Peyer's patch (tissue), 4 donors: ENCODE data around the gene ZNF609. TPM values are rescaled to one million over a fixed set of nuclear protein-coding genes. Genes with fewer than 3 reads are reported as not detected.
"Not testable (repeated sequence)": the region's sequence is repeated elsewhere in the genome, so short reads cannot be mapped to it uniquely, and the experiment has no call there.

ENCODE experiments used
- DNase-seq, 3 donors: peaks; one replicate each; pipeline ENCODE4 v3.0.0-alpha.2; 2017 to 2019
- H3K27ac ChIP-seq, 4 donors: fragments of 200-600 bp; sonication (generic); one replicate each; pipeline ENCODE4 v1.5.1; 2016 to 2019
- H3K27me3 ChIP-seq, 2 donors: fragments of 200-600 bp; sonication (generic); one replicate each; pipeline ENCODE4 v1.5.1; 2019
- H3K36me3 ChIP-seq, 3 donors: fragments of 200-600 bp; sonication (generic); one replicate each; pipeline ENCODE4 v1.5.1; 2016 to 2019
- H3K4me1 ChIP-seq, 4 donors: fragments of 200-600 bp; sonication (generic); one replicate each; pipeline ENCODE4 v1.5.1; 2016 to 2019
- H3K4me3 ChIP-seq, 4 donors: fragments of 200-600 bp; sonication (generic); 1 replicate in 3 of 4; 2 replicates in 1 of 4; pipeline ENCODE4 v1.5.1; 2016 to 2019; ENCODE audit warnings: mild to moderate bottlenecking in 1 of 4
- H3K9me3 ChIP-seq, 4 donors: fragments of 200-600 bp; sonication (generic); one replicate each; pipeline ENCODE4 v1.5.1; 2016 to 2019; ENCODE audit warnings: mild to moderate bottlenecking in 1 of 4
- CTCF ChIP-seq, 6 experiments: fragments of 450-650 bp in 4 of 6; fragments of 200-600 bp in 2 of 6; sonication (generic) in 1 of 6; IDR thresholded peaks; one replicate each; pipeline ENCODE4 v1.5.1; 2017 to 2019; ENCODE audit warnings: antibody characterized with exemption in 6 of 6, mild to moderate bottlenecking in 3 of 6, moderate library complexity in 1 of 6
- POLR2A ChIP-seq, 2 donors: fragments of 450-650 bp; IDR thresholded peaks; one replicate each; pipeline ENCODE4 v1.5.1; 2017; ENCODE audit warnings: antibody characterized with exemption in 2 of 2, mild to moderate bottlenecking in 2 of 2, moderate library complexity in 2 of 2
- total RNA-seq, 4 donors: library from RNA; depleted of rRNA; stranded (reverse); fragments of >200 nt; gene quantifications; one replicate each; pipeline ENCODE4 v1.1.0, GENCODE V29; 2016

Gene ZNF609
- total RNA-seq, 4 donors from 2014 or later = 22.1 to 57.8 (median 36.0) TPM

GRCh38 chr15:64637412-64637811, 177.0 kb downstream of the ZNF609 start:
- no peak for DNase-seq
- Histone ChIP-seq H3K36me3 (no peaks in the 10 kb centered on the region), H3K27ac (no peak overlapping the region), H3K9me3 (no peaks in the 10 kb centered on the region), H3K27me3 (no peaks in the 10 kb centered on the region), H3K4me3 (no peak overlapping the region), H3K4me1 (peaks cover 0 to 77% (median 21%) of the 10 kb centered on the region in 4 donors)
- TF ChIP-seq POLR2A (IDR thresholded peaks at IDR 0.05) (no peak), CTCF (IDR thresholded peaks at IDR 0.05) (peak in 1 of 6 experiments; percentile 3)

DNA sequence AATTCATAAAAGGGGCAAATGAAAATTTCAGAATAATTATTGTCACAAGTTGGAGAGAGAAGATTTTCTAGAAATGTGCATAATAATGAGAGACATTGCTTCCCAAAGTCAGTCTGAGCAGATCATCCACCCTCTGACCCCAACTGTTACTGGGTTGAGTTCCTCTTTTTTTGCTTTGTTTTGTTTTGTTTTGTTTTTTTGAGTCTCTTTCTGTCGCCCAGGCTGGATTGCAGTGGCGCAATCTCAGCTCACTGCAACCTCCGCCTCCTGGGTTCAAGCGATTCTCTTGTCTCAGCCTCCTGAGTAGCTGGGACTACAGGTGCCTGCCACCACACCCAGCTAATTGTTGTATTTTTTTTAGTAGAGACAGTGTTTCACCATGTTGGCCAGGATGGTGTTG, 179.4 kb downstream of the ZNF609 start:
- not testable (repeated sequence) for H3K4me3 ChIP-seq
- H3K4me1 ChIP-seq = peaks cover 0 to 68% (median 9%) of the 10 kb centered on the region in 4 donors
- peak overlapping the region in 2 of 4 donors; percentile 58 to 67 for H3K27ac ChIP-seq

GRCh38 chr15:64640146-64640871, 179.9 kb downstream of the ZNF609 start:
- H3K4me3 ChIP-seq = no peak overlapping the region
- peaks cover 0 to 62% (median 5%) of the 10 kb centered on the region in 4 donors for H3K4me1 ChIP-seq
- TF ChIP-seq CTCF (IDR thresholded peaks at IDR 0.05) = no peak
- TF ChIP-seq POLR2A (IDR thresholded peaks at IDR 0.05) = no peak
- H3K36me3 ChIP-seq = no peaks in the 10 kb centered on the region
- H3K9me3 ChIP-seq = no peaks in the 10 kb centered on the region
- H3K27me3 ChIP-seq = no peaks in the 10 kb centered on the region
- DNase-seq = no peak
- H3K27ac ChIP-seq = peak overlapping the region in 3 of 4 donors; percentile 19 to 67 (median 58)

More for the DNA sequence above, 179.4 kb downstream of the ZNF609 start:
- H3K36me3 ChIP-seq, H3K9me3 ChIP-seq, H3K27me3 ChIP-seq, DNase-seq: not testable (repeated sequence)

DNA sequence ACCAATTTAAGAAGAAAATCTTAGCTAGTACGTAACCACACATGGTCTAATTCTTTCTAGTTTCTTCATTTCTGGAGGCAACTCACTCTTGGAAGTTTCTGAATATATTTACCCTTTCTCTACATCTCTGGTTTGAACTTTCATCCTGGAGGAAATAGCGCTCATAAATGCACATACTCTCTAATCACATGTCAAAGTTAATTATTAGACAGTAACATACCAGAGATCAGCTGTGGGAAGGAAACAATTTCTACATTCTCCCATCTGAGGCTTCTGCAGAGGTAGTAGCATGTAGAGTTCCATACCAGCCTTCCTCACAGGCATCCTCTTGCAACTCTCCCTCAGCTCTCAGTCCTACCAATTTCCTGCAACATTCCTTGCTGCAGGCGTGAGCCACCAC, 182.5 kb downstream of the ZNF609 start:
- no peak for DNase-seq
- Histone ChIP-seq H3K27ac (peak overlapping the region in 1 of 4 donors; percentile 57), H3K9me3 (no peaks in the 10 kb centered on the region), H3K27me3 (no peaks in the 10 kb centered on the region), H3K4me1 (peaks cover 0 to 45% (median 0%) of the 10 kb centered on the region in 4 donors), H3K4me3 (peak overlapping the region in 1 of 4 donors; percentile 8), H3K36me3 (no peaks in the 10 kb centered on the region)
- TF ChIP-seq CTCF (IDR thresholded peaks at IDR 0.05) (no peak), POLR2A (IDR thresholded peaks at IDR 0.05) (no peak)

DNA sequence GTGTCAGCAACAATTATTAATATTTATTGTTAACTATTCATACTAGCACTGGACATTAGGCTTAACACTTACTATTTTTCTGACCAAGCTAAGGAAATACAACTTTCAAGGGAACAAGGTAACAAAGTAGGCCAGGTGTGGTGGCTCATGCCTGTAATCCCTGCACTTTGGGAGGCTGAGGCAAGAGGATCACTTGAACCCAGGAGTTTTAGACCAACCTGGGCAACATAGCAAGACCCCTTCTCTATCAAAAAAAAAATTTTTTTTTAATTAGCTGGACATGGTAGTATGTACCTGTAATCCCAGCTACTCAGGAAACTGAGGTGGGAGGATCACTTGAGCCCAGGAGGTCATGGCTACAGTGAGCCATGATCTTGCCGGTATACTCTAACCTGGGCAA, 183.3 kb downstream of the ZNF609 start:
- Histone ChIP-seq H3K27me3 (no peaks in the 10 kb centered on the region), H3K27ac (peak overlapping the region in 2 of 4 donors; percentile 57 to 59), H3K9me3 (no peaks in the 10 kb centered on the region), H3K4me1 (peaks cover 0 to 45% (median 0%) of the 10 kb centered on the region in 4 donors), H3K36me3 (no peaks in the 10 kb centered on the region), H3K4me3 (no peak overlapping the region)
- TF ChIP-seq CTCF (IDR thresholded peaks at IDR 0.05) (no peak), POLR2A (IDR thresholded peaks at IDR 0.05) (no peak)
- DNase-seq = no peak

DNA sequence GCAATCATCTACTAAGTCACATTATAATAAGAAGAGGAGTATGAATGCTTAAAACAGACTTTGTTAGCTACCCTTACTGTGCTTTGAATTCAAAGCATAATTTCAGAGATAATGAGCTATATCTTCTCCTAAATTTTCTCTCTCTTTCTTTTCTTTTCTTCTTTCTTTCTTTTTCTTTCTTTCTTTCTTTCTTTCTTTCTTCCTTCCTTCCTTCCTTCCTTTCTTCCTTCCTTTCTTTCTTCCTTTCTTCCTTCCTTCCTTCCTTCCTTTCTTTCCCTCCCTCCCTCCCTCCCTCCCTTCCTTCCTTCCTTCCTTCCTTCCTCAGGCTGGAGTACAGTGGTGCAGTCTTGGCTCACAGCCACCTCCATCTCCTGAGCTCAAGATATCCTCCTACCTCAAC, 184.4 kb downstream of the ZNF609 start:
- not testable (repeated sequence) for H3K27me3 ChIP-seq, DNase-seq, H3K36me3 ChIP-seq, H3K4me3 ChIP-seq, H3K27ac ChIP-seq, H3K9me3 ChIP-seq
- H3K4me1 ChIP-seq = peaks cover 0 to 37% (median 0%) of the 10 kb centered on the region in 4 donors
